RPMI8226 (cell line): ENCODE measurements around the gene CLVS2.
A peak's percentile ranks its signal among the peaks of the same experiment; 100 is the strongest.

Experiments
- DNase-seq: peaks from one replicate; pipeline ENCODE4 v3.0.0-alpha.2; 2015

CLVS2 gene

GRCh38 chr6:122995921-122996793 lies at the start of gene CLVS2:
Gene CLVS2, plus strand, starts transcription at chr6:122996235. Its CDS starts 1,543 bp downstream, at chr6:122997778.
- no peak for DNase-seq

GRCh38 chr6:122947355-122947754 lies 48.7 kb upstream of the CLVS2 start:
- no peak for DNase-seq

GRCh38 chr6:122953766-122954165 lies 42.3 kb upstream of the CLVS2 start:
- no peak for DNase-seq

- no peak for DNase-seq
These were observed 39.7 kb upstream of the CLVS2 start for GRCh38 chr6:122956376-122956775.

- DNase-seq: no peak
These were observed 33.9 kb upstream of the CLVS2 start for GRCh38 chr6:122962000-122962624.

- no peak for DNase-seq
These were observed 26.0 kb upstream of the CLVS2 start for GRCh38 chr6:122969999-122970533.

- DNase-seq: no peak
These were observed 18.9 kb upstream of the CLVS2 start for GRCh38 chr6:122977180-122977579.

GRCh38 chr6:122984393-122984792 lies 11.6 kb upstream of the CLVS2 start:
- no peak for DNase-seq

- DNase-seq: no peak
These were observed 1.8 kb upstream of the CLVS2 start for GRCh38 chr6:122994256-122994655.

GRCh38 chr6:122996794-122997505 lies 915 bp downstream of the CLVS2 start:
- DNase-seq: no peak

- no peak for DNase-seq
These were observed 1.6 kb downstream of the CLVS2 start for GRCh38 chr6:122997541-122998150.

GRCh38 chr6:122998403-122998975 lies 2.5 kb downstream of the CLVS2 start:
- no peak for DNase-seq

- DNase-seq: no peak
These were observed 4.3 kb downstream of the CLVS2 start for GRCh38 chr6:123000244-123000770.

- no peak for DNase-seq
These were observed 5.5 kb downstream of the CLVS2 start for GRCh38 chr6:123001540-123001939.

GRCh38 chr6:123007885-123008284 lies 11.8 kb downstream of the CLVS2 start:
- DNase-seq: no peak

GRCh38 chr6:123009059-123009458 lies 13.0 kb downstream of the CLVS2 start:
- no peak for DNase-seq

- no peak for DNase-seq
These were observed 18.8 kb downstream of the CLVS2 start for GRCh38 chr6:123014835-123015234.

- DNase-seq: no peak
These were observed 20.5 kb downstream of the CLVS2 start for GRCh38 chr6:123016431-123017103.

GRCh38 chr6:123017104-123017682 lies 21.2 kb downstream of the CLVS2 start:
- DNase-seq: no peak

GRCh38 chr6:123022975-123023374 lies 26.9 kb downstream of the CLVS2 start:
- DNase-seq: peak; percentile 7

- no peak for DNase-seq
These were observed 28.9 kb downstream of the CLVS2 start for GRCh38 chr6:123024976-123025375.
